Rectal smooth muscle tissue (tissue), 1 donor: ENCODE results near the gene HCK.

Experiments used
- H3K27ac ChIP-seq: one replicate; pipeline ENCODE4 v1.7.0; 2013; ENCODE audit warnings: low read depth, low read length, inconsistent platforms
- H3K27me3 ChIP-seq: one replicate; pipeline ENCODE4 v1.7.0; 2013; ENCODE audit warnings: low read length; ENCODE audit not compliant: control insufficient read depth, insufficient read depth
- H3K36me3 ChIP-seq: one replicate; pipeline ENCODE4 v1.7.0; 2013; ENCODE audit warnings: low read length; ENCODE audit not compliant: control insufficient read depth, insufficient read depth
- H3K4me1 ChIP-seq: one replicate; pipeline ENCODE4 v1.7.0; 2013; ENCODE audit warnings: low read length; ENCODE audit not compliant: control insufficient read depth, insufficient read depth
- H3K4me3 ChIP-seq: one replicate; pipeline ENCODE4 v1.7.0; 2013; ENCODE audit warnings: low read length
- H3K9ac ChIP-seq: one replicate; pipeline ENCODE4 v1.7.0; 2013; ENCODE audit warnings: low read length

HCK gene

GRCh38 chr20:32053648-32054047 lies 1.6 kb downstream of the HCK start:
- Histone ChIP-seq H3K27me3 (peaks cover 14% of the 10 kb centered on the region), H3K27ac (no peak overlapping the region), H3K4me1 (no peaks in the 10 kb centered on the region), H3K9ac (no peak overlapping the region), H3K36me3 (no peaks in the 10 kb centered on the region), H3K4me3 (no peak overlapping the region)

GRCh38 chr20:32056708-32057483 lies 4.9 kb downstream of the HCK start:
- no peaks in the 10 kb centered on the region for H3K36me3 ChIP-seq
- H3K4me3 ChIP-seq: no peak overlapping the region
- no peak overlapping the region for H3K27ac ChIP-seq
- no peaks in the 10 kb centered on the region for H3K4me1 ChIP-seq
- H3K9ac ChIP-seq: no peak overlapping the region
- peaks cover 9% of the 10 kb centered on the region for H3K27me3 ChIP-seq

- Histone ChIP-seq H3K27me3 (peaks cover 4% of the 10 kb centered on the region), H3K9ac (no peak overlapping the region), H3K36me3 (no peaks in the 10 kb centered on the region), H3K4me3 (no peak overlapping the region), H3K4me1 (no peaks in the 10 kb centered on the region), H3K27ac (no peak overlapping the region)
Measured at GRCh38 chr20:32057656-32058184, 5.7 kb downstream of the HCK start.

- Histone ChIP-seq H3K36me3 (no peaks in the 10 kb centered on the region), H3K9ac (no peak overlapping the region), H3K27ac (no peak overlapping the region), H3K27me3 (no peaks in the 10 kb centered on the region), H3K4me1 (no peaks in the 10 kb centered on the region), H3K4me3 (no peak overlapping the region)
Measured at GRCh38 chr20:32059189-32059588, 7.1 kb downstream of the HCK start.

GRCh38 chr20:32062776-32063170 lies 10.7 kb downstream of the HCK start:
- H3K4me1 ChIP-seq: no peaks in the 10 kb centered on the region
- H3K27me3 ChIP-seq: no peaks in the 10 kb centered on the region
- no peak overlapping the region for H3K9ac ChIP-seq
- H3K27ac ChIP-seq: no peak overlapping the region
- H3K36me3 ChIP-seq: no peaks in the 10 kb centered on the region
- H3K4me3 ChIP-seq: no peak overlapping the region

- no peaks in the 10 kb centered on the region for H3K27me3 ChIP-seq
- H3K27ac ChIP-seq: no peak overlapping the region
- no peak overlapping the region for H3K9ac ChIP-seq
- no peaks in the 10 kb centered on the region for H3K4me1 ChIP-seq
- H3K4me3 ChIP-seq: no peak overlapping the region
- no peaks in the 10 kb centered on the region for H3K36me3 ChIP-seq
Measured at GRCh38 chr20:32063695-32064094, 11.7 kb downstream of the HCK start.

- Histone ChIP-seq H3K27me3 (no peaks in the 10 kb centered on the region), H3K27ac (no peak overlapping the region), H3K36me3 (no peaks in the 10 kb centered on the region), H3K4me1 (no peaks in the 10 kb centered on the region), H3K4me3 (no peak overlapping the region), H3K9ac (no peak overlapping the region)
Measured at GRCh38 chr20:32064667-32065066, 12.6 kb downstream of the HCK start.

- Histone ChIP-seq H3K4me3 (no peak overlapping the region), H3K27ac (no peak overlapping the region), H3K9ac (no peak overlapping the region), H3K4me1 (no peaks in the 10 kb centered on the region), H3K36me3 (no peaks in the 10 kb centered on the region), H3K27me3 (no peaks in the 10 kb centered on the region)
Measured at GRCh38 chr20:32067234-32067821, 15.3 kb downstream of the HCK start.

- no peaks in the 10 kb centered on the region for H3K36me3 ChIP-seq
- no peak overlapping the region for H3K27ac ChIP-seq
Measured at GRCh38 chr20:32068174-32068573, 16.1 kb downstream of the HCK start.

GRCh38 chr20:32069711-32070110 lies 17.7 kb downstream of the HCK start:
- Histone ChIP-seq H3K27me3 (no peaks in the 10 kb centered on the region), H3K9ac (no peak overlapping the region), H3K36me3 (no peaks in the 10 kb centered on the region), H3K4me3 (no peak overlapping the region), H3K27ac (no peak overlapping the region), H3K4me1 (no peaks in the 10 kb centered on the region)

More at GRCh38 chr20:32068174-32068573, 16.1 kb downstream of the HCK start:
- no peaks in the 10 kb centered on the region for H3K27me3 ChIP-seq
- no peak overlapping the region for H3K4me3 ChIP-seq
- H3K4me1 ChIP-seq: no peaks in the 10 kb centered on the region
- no peak overlapping the region for H3K9ac ChIP-seq

GRCh38 chr20:32070282-32070681 lies 18.2 kb downstream of the HCK start:
- no peaks in the 10 kb centered on the region for H3K4me1 ChIP-seq
- no peak overlapping the region for H3K4me3 ChIP-seq
- no peak overlapping the region for H3K27ac ChIP-seq
- H3K36me3 ChIP-seq: no peaks in the 10 kb centered on the region
- H3K27me3 ChIP-seq: no peaks in the 10 kb centered on the region
- no peak overlapping the region for H3K9ac ChIP-seq

- Histone ChIP-seq H3K4me1 (no peaks in the 10 kb centered on the region), H3K4me3 (no peak overlapping the region), H3K27me3 (no peaks in the 10 kb centered on the region), H3K27ac (no peak overlapping the region), H3K9ac (no peak overlapping the region), H3K36me3 (no peaks in the 10 kb centered on the region)
Measured at GRCh38 chr20:32070690-32071213, 18.7 kb downstream of the HCK start.
